HG02678 (cell line): ENCODE measurements around the gene MYH4.

Source experiments
- ATAC-seq: cut with Tn5 transposase; IDR thresholded peaks from one replicate; pipeline ENCODE4 v1.9.1; 2021; ENCODE audit warnings: mild to moderate bottlenecking, moderate library complexity; ENCODE audit not compliant: unreplicated experiment

Gene MYH4

GRCh38 chr17:10421900-10422542 lies 47.3 kb downstream of the MYH4 start, which contains the start of gene MYH8:
Gene MYH8 (minus strand): TSS chr17:10421950. CDS start chr17:10420227, 1,723 bp downstream.
- ATAC-seq: no peak

DNA sequence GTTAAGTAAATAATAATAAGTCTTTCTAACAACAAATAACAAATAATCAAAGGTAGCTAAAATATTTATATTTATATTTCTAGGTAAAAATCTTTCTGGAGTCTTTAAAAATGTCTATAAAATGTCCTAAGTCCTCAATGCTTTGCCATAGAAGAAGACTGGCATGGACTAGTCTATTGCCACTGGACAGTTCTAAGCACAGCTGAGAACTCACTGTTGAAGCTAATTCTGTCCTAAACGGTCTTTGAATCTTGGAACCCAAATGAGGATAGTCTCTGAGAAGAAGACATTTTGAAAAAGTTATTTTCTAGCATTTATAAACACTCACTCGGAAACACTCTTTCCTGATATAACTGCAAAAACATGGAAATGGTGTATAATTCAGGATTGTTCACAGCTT lies 48.1 kb downstream of the MYH4 start:
- no peak for ATAC-seq

GRCh38 chr17:10420811-10421210 lies 48.5 kb downstream of the MYH4 start:
- ATAC-seq: no peak

GRCh38 chr17:10417431-10417830 lies 51.9 kb downstream of the MYH4 start:
- ATAC-seq: no peak

DNA sequence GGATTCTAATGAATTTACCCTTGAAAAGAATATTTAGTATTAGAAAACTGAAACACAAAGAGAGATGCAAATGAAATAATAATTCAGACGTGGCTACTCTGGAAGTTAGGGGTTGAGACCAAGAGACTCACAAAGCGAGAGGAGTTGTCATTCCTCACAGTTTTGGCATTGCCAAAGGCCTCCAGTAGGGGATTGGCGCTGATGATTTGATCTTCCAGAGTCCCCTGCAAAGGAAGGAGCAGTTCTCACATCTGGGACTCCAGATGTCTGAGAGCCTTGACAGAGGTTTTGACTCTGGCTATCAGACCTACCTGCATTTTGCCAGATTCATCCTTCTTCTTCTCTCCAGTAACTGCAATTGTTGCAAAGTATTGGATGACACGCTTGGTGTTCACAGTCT lies 54.2 kb downstream of the MYH4 start:
- ATAC-seq: no peak

DNA sequence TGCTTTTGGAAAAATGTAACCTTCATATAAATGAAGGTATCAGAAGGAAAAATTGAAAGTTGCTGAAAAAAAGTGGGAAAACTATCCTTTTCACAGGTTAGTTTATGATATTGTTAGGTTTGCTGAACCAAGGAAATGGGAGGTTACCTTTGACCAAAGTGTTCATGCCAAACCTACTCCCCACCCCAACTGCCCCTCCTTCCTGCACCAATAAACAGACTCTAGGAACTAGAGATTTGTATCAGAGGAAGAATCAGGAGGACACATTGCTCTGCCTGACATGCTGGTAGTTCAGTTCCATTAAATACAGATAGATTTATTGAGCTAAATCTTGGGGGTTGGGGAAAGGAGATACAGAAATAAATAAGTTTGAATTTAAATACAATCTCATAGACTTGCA lies 65.8 kb downstream of the MYH4 start:
- no peak for ATAC-seq

DNA sequence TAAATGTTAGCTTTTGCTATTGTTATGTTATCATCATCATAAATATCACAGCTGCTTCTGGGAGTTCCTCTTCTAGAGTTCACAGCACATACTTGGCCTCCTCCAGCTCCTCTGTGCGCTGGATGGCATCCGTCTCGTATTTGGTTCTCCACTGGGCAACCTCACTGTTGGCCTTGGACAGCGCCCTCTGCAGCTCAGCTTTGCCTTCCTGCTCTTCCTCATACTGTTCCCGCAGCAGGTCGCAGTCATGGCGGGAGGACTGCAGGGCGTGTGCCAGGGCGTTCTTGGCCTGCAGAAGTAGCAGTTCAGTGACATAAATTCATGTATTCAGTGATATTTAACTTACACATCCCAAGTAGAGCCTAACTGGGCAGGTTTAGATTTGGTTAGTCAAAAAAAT lies 71.0 kb downstream of the MYH4 start:
- ATAC-seq: no peak

DNA sequence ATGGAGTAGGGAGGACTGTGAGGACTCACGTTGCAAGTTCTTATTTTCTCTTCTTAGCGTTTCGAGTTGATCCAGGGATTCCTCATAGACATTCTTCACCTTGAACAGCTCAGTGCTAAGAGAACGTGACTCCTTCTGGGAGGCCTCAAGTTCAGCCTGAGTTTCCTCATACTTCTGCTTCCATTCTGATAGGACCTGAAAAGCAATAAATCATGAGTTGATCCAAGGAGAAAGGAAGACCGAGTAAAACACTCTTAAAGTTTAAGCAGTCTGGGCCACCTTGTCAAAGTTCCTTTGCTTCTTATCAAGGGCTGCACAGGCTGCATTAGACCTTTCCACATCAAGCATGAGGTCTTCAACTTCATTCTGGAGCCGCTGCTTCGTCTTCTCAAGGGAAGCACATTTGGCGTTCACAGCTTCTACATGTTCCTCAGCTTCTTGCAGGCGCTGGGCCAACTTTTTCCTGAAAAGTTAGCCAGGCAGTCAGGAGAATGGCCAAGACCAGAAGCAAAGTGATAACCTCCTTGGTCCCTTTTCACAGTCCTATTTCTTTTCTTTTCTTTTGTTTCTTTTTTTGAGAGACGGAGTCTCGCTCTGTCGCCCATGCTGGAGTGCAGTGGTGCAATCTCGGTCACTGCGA lies 72.7 kb downstream of the MYH4 start:
- no peak for ATAC-seq

GRCh38 chr17:10394201-10394887 lies 75.0 kb downstream of the MYH4 start:
- ATAC-seq: peak; percentile 49
